Measurements from ENCODE around the gene ELF2. TPM values are rescaled to one million over a fixed set of nuclear protein-coding genes. Genes with fewer than 3 reads are reported as not detected.
"Not testable (repeated sequence)": the region's sequence is repeated elsewhere in the genome, so short reads cannot be mapped to it uniquely, and the experiment has no call there.

Gene ELF2
- total RNA-seq, 1 donor from 2014 or later = 30.5 TPM

GRCh38 chr4:139115226-139115625, 61.8 kb downstream of the ELF2 start:
- intact Hi-C loops (cut with micrococcal nuclease) = no loop called here
- Mint-ChIP-seq H3K36me3 (ENCODE audit: low read depth) (peaks cover 2% of the 10 kb centered on the region), H3K9me3 (no peaks in the 10 kb centered on the region), H3K27me3 (ENCODE audit: low read depth) (no peaks in the 10 kb centered on the region), H3K4me1 (ENCODE audit: low read depth) (no peaks in the 10 kb centered on the region), H3K4me3 (ENCODE audit: low read depth) (no peak overlapping the region), H3K27ac (no peak overlapping the region)
- no peak for DNase-seq (ENCODE audit: low spot score)

- DNase-seq (ENCODE audit: low spot score); H3K9me3 Mint-ChIP-seq; H3K27me3 Mint-ChIP-seq (ENCODE audit: low read depth); H3K4me1 Mint-ChIP-seq (ENCODE audit: low read depth); H3K27ac Mint-ChIP-seq; H3K4me3 Mint-ChIP-seq (ENCODE audit: low read depth); intact Hi-C loops (cut with micrococcal nuclease); H3K36me3 Mint-ChIP-seq (ENCODE audit: low read depth): not testable (repeated sequence)
Measured at GRCh38 chr4:139114795-139115194, 62.2 kb downstream of the ELF2 start.

GRCh38 chr4:139112650-139113049, 64.4 kb downstream of the ELF2 start:
- H3K27ac Mint-ChIP-seq = no peak overlapping the region
- intact Hi-C loops (cut with micrococcal nuclease) = no loop called here
- no peak for DNase-seq (ENCODE audit: low spot score)
- no peaks in the 10 kb centered on the region for H3K27me3 Mint-ChIP-seq (ENCODE audit: low read depth)
- no peak overlapping the region for H3K4me3 Mint-ChIP-seq (ENCODE audit: low read depth)
- H3K9me3 Mint-ChIP-seq = no peaks in the 10 kb centered on the region
- H3K36me3 Mint-ChIP-seq (ENCODE audit: low read depth) = peaks cover 2% of the 10 kb centered on the region
- no peaks in the 10 kb centered on the region for H3K4me1 Mint-ChIP-seq (ENCODE audit: low read depth)

GRCh38 chr4:139108567-139109128, 68.4 kb downstream of the ELF2 start:
- Mint-ChIP-seq H3K4me3 (ENCODE audit: low read depth) (no peak overlapping the region), H3K4me1 (ENCODE audit: low read depth) (no peaks in the 10 kb centered on the region), H3K27me3 (ENCODE audit: low read depth) (no peaks in the 10 kb centered on the region), H3K9me3 (no peaks in the 10 kb centered on the region), H3K27ac (no peak overlapping the region), H3K36me3 (ENCODE audit: low read depth) (no peaks in the 10 kb centered on the region)
- DNase-seq (ENCODE audit: low spot score) = no peak
- intact Hi-C loops (cut with micrococcal nuclease) = no loop called here

- DNase-seq (ENCODE audit: low spot score) = peak; percentile 51
- Mint-ChIP-seq H3K4me3 (ENCODE audit: low read depth) (no peak overlapping the region), H3K36me3 (ENCODE audit: low read depth) (no peaks in the 10 kb centered on the region), H3K27me3 (ENCODE audit: low read depth) (no peaks in the 10 kb centered on the region), H3K27ac (no peak overlapping the region), H3K4me1 (ENCODE audit: low read depth) (no peaks in the 10 kb centered on the region), H3K9me3 (no peaks in the 10 kb centered on the region)
- intact Hi-C loops (cut with micrococcal nuclease) = loop anchor here (1.0 to 2.0 kb wide), 2 partner anchors 77 to 128 kb away; partner anchors contain the start of gene ELF2
Measured at GRCh38 chr4:139099366-139099982, 77.5 kb downstream of the ELF2 start.

GRCh38 chr4:139092271-139092670, 84.7 kb downstream of the ELF2 start:
- intact Hi-C loops (cut with micrococcal nuclease) = no loop called here
- H3K4me3 Mint-ChIP-seq (ENCODE audit: low read depth) = no peak overlapping the region
- DNase-seq (ENCODE audit: low spot score) = no peak
- H3K27ac Mint-ChIP-seq = no peak overlapping the region
- no peaks in the 10 kb centered on the region for H3K9me3 Mint-ChIP-seq
- no peaks in the 10 kb centered on the region for H3K36me3 Mint-ChIP-seq (ENCODE audit: low read depth)
- H3K27me3 Mint-ChIP-seq (ENCODE audit: low read depth) = no peaks in the 10 kb centered on the region
- H3K4me1 Mint-ChIP-seq (ENCODE audit: low read depth) = peaks cover 5% of the 10 kb centered on the region

- Mint-ChIP-seq H3K27ac (no peak overlapping the region), H3K4me1 (ENCODE audit: low read depth) (peaks cover 29% of the 10 kb centered on the region), H3K27me3 (ENCODE audit: low read depth) (no peaks in the 10 kb centered on the region), H3K9me3 (no peaks in the 10 kb centered on the region), H3K36me3 (ENCODE audit: low read depth) (peaks cover 17% of the 10 kb centered on the region), H3K4me3 (ENCODE audit: low read depth) (peak overlapping the region; percentile 99)
- intact Hi-C loops (cut with micrococcal nuclease) = loop anchor here (10.0 kb wide), 1 partner anchor 1440 kb away; the partner anchor contains the start of gene ELMOD2
- DNase-seq (ENCODE audit: low spot score) = no peak
Measured at GRCh38 chr4:139085141-139085540, 91.9 kb downstream of the ELF2 start.

GRCh38 chr4:139084804-139085093, 92.3 kb downstream of the ELF2 start:
- H3K4me1 Mint-ChIP-seq (ENCODE audit: low read depth) = peaks cover 32% of the 10 kb centered on the region
- intact Hi-C loops (cut with micrococcal nuclease) = loop anchor here (1.0 to 10.0 kb wide), 4 partner anchors 69 to 1440 kb away; partner anchors contain the start of genes ELF2, ELMOD2, NOCT and RAB33B
- H3K27me3 Mint-ChIP-seq (ENCODE audit: low read depth) = no peaks in the 10 kb centered on the region
- peak overlapping the region; percentile 99 for H3K4me3 Mint-ChIP-seq (ENCODE audit: low read depth)
- peaks cover 20% of the 10 kb centered on the region for H3K36me3 Mint-ChIP-seq (ENCODE audit: low read depth)
- H3K27ac Mint-ChIP-seq = peak overlapping the region; percentile 79
- H3K9me3 Mint-ChIP-seq = no peaks in the 10 kb centered on the region
- no peak for DNase-seq (ENCODE audit: low spot score)

- Mint-ChIP-seq H3K4me3 (ENCODE audit: low read depth) (peak overlapping the region; percentile 99), H3K27me3 (ENCODE audit: low read depth) (no peaks in the 10 kb centered on the region), H3K4me1 (ENCODE audit: low read depth) (peaks cover 30% of the 10 kb centered on the region), H3K36me3 (ENCODE audit: low read depth) (peaks cover 20% of the 10 kb centered on the region), H3K9me3 (no peaks in the 10 kb centered on the region), H3K27ac (peak overlapping the region; percentile 99)
- intact Hi-C loops (cut with micrococcal nuclease) = loop anchor here (1.0 to 10.0 kb wide), 8 partner anchors 17 to 1441 kb away; partner anchors contain the start of genes ELF2, ELMOD2, NAA15 and NOCT
- DNase-seq (ENCODE audit: low spot score) = peak; percentile 81
Measured at GRCh38 chr4:139083956-139084803, 92.8 kb downstream of the ELF2 start.

GRCh38 chr4:139083607-139083955, 93.4 kb downstream of the ELF2 start:
- H3K4me3 Mint-ChIP-seq (ENCODE audit: low read depth) = peak overlapping the region; percentile 99
- no peaks in the 10 kb centered on the region for H3K27me3 Mint-ChIP-seq (ENCODE audit: low read depth)
- H3K36me3 Mint-ChIP-seq (ENCODE audit: low read depth) = peaks cover 20% of the 10 kb centered on the region
- peak overlapping the region; percentile 99 for H3K27ac Mint-ChIP-seq
- no peaks in the 10 kb centered on the region for H3K9me3 Mint-ChIP-seq
- intact Hi-C loops (cut with micrococcal nuclease) = loop anchor here (1.0 to 10.0 kb wide), 6 partner anchors 17 to 1441 kb away; partner anchors contain the start of genes ELMOD2, NAA15 and RAB33B
- peaks cover 28% of the 10 kb centered on the region for H3K4me1 Mint-ChIP-seq (ENCODE audit: low read depth)
- peak; percentile 59 for DNase-seq (ENCODE audit: low spot score)

GRCh38 chr4:139082750-139083606, 94.0 kb downstream of the ELF2 start:
- peaks cover 30% of the 10 kb centered on the region for H3K4me1 Mint-ChIP-seq (ENCODE audit: low read depth)

GRCh38 chr4:139078926-139079325, 98.1 kb downstream of the ELF2 start:
- intact Hi-C loops (cut with micrococcal nuclease) = no loop called here
- Mint-ChIP-seq H3K4me3 (ENCODE audit: low read depth) (no peak overlapping the region), H3K36me3 (ENCODE audit: low read depth) (peaks cover 23% of the 10 kb centered on the region), H3K27me3 (ENCODE audit: low read depth) (no peaks in the 10 kb centered on the region), H3K27ac (no peak overlapping the region), H3K9me3 (no peaks in the 10 kb centered on the region), H3K4me1 (ENCODE audit: low read depth) (peaks cover 27% of the 10 kb centered on the region)
- DNase-seq (ENCODE audit: low spot score) = no peak

More at GRCh38 chr4:139082750-139083606, 94.0 kb downstream of the ELF2 start:
- H3K4me3 Mint-ChIP-seq (ENCODE audit: low read depth) = peak overlapping the region; percentile 99
- peaks cover 20% of the 10 kb centered on the region for H3K36me3 Mint-ChIP-seq (ENCODE audit: low read depth)
- H3K9me3 Mint-ChIP-seq = no peaks in the 10 kb centered on the region
- no peaks in the 10 kb centered on the region for H3K27me3 Mint-ChIP-seq (ENCODE audit: low read depth)
- intact Hi-C loops (cut with micrococcal nuclease) = loop anchor here (1.0 to 10.0 kb wide), 7 partner anchors 16 to 1442 kb away; partner anchors contain the start of genes ELMOD2, NAA15 and RAB33B
- H3K27ac Mint-ChIP-seq = peak overlapping the region; percentile 99
- peak; percentile 94 for DNase-seq (ENCODE audit: low spot score)

Measured in activated T-helper 2 cell treated with anti-CD3 and anti-CD28 coated beads, Interferon-gamma antibody, Interleukin-2, Interleukin-4, amounts not matched to agents 10 μg/mL and 5 μg/mL and 100 μg/mL, durations not matched to agents 14 hours and 24 hours and 36 hours (primary cell).